Muscle of arm (tissue), 12 donors: ENCODE data around the gene ISCA2. TPM values are rescaled to one million over a fixed set of nuclear protein-coding genes. Genes with fewer than 3 reads are reported as not detected.

ENCODE experiments used
- DNase-seq: peaks from one replicate; pipeline ENCODE4 v3.0.0-alpha.2; 2013
- polyA plus RNA-seq, 12 donors: library from polyadenylated mRNA; unstranded; fragments of 120-200 nt; gene quantifications; one replicate each; pipeline ENCODE4 v1.2.1, GENCODE V29; 2013; ENCODE audit not compliant: insufficient read length in 12 of 12

The ISCA2 gene
- polyA plus RNA-seq, 12 donors, result 18.4 to 39.8 (median 24.3) TPM; not detected in 1

DNA sequence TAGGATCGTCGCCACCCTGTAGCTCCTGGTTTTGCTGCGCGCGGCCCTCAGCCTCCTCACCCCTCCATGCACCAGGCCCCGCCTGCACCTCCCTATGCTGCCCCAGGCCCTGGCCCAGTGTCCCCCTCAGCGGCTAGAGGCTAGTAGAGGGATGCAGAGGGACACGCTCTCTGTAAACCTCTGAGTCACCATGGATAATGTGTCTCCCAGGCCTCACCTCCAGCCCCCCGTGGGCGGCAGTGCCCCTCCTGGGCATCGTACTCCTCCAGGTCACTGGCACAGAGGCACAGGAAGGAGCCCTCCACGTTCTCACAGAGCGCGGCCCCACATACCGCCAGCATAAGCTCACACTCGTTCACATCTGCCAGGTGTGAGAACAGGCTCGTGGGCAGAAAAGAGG, 12.3 kb downstream of the ISCA2 start:
- DNase-seq, result no peak

DNA sequence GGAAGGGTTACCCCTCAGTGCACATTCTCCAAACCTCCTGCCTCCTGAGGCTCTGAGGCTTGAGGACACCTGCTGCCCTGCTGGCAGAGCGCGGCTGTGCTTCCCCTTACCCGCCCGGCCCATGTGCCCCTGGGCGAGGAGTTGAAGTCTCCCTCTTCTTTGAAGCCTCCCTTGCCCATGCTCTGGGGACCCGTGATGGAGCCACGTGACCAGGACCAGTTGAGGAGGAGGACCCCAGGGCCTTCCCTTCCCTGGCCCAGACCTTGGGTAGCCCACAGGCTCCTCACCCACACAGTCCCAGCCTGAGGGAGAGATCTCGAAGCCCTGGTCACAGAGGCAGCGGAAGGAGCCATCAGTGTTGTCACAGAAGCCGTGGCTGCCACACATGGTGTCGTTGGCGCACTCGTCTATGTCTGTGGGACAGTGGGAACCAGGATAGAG, 12.9 kb downstream of the ISCA2 start:
- no peak for DNase-seq

DNA sequence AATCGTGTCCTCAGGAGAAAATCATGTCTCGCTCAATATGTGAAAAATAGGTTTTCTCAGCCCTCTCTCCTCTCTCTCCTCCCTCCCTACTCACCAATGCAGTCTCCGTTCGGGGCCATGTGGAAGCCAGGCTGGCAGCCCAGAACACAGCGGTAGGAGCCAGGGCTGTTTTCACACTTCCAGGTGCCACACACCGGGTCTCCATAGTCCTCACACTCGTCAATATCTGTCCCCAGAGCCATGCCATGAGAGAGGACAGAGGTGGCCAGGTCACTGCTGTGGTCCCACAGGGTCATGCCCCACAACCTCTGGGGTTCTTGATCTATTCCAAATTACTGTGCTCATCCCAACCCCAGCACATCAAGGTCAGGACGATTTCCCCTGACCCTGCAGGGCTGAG, 13.5 kb downstream of the ISCA2 start:
- no peak for DNase-seq

DNA sequence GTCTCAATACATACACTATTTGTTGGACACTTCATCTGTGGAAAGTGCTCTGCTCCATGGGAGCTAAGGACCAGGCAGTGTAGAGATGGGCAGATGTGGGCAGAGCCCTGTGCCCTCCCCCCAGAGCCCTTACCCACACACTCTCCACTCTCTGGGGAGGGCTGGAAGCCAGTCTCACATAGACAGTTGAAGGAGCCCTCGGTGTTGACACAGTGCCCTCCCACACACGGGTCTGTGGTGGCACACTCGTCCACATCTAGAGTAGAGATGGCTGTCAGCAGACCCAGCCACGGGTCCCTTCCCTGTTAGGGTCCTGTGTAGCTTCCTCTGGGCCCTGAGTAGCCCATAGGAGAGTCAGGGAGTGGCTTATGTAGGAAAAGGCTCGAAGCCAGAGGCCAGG, 14.3 kb downstream of the ISCA2 start:
- no peak for DNase-seq

DNA sequence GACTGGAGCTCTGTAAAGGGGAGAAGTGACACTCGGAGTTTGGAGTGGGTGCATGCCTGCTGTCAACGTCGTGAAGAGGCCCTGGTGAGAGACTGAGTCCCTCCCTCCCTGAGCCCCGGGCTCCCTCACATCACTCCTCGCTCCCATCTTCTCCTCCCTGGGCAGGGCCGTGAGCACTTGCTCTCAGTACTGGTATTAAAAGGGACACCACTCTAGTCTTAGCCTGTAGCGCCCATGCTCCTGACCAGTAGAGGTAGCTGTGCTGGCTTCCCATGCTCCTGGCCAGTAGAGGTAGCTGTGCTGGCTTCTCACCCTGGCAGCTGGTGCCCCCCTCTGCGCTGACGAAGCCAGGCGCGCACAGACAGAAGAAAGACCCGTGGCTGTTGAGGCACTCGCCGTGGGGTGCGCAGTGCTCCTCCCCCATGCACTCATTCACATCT, 14.7 kb downstream of the ISCA2 start:
- DNase-seq, result no peak

DNA sequence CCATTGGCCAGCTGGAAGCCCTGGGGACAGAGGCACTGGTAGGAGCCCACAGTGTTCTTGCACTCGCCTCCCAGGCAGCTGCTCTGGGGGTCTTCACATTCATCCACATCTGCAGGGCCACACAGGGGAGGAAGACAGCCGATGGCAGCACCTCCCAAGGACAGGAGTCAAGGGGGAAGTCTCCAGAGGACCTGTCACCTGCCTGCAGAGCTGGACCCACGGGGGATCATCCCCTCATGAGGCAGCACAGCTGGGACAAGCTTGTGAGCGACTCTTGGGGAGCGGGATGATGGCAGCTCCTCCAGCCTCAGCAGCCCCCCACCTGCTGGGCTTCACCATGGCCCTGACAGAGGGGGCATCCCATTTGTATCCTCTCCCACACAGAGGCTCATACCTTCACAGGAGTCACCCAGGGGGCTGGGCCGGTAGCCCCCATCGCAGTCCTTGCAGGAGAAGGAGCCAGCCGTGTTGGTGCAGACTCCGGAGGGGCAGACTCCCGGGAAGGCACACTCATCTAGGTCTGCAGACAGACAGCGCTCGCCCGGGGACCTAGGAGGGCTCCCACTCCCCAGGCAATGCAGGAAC, 15.4 kb downstream of the ISCA2 start:
- no peak for DNase-seq

DNA sequence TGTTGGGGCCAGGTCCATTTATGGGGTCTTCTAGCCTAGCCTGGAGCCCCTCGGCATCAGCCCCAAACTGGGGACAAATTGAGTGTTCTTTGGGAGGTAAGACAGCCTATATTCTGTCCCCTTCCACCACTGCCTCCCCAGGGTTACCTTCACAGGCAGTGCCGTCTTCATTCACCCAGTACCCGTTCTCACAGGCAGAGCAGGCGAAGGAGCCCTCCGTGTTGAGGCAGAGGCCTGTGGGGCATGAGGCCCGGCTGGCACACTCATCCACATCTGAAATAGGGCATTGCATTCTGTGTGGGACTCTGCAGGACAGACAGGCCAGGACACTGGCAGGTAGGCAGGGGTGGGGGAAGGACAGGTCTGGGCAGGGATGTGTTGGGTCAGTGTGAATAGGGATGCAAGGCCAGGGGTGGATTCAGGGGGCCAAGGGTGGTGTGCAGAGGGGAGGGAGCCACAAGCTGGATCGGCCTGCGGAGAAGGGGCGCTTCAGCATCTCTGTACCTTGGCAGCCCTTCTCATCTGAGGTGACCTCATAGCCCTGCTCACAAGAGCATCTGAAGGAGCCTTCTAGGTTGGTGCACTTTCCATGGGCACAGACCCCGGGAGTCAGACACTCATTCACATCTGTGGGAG, 16.1 kb downstream of the ISCA2 start:
- no peak for DNase-seq

DNA sequence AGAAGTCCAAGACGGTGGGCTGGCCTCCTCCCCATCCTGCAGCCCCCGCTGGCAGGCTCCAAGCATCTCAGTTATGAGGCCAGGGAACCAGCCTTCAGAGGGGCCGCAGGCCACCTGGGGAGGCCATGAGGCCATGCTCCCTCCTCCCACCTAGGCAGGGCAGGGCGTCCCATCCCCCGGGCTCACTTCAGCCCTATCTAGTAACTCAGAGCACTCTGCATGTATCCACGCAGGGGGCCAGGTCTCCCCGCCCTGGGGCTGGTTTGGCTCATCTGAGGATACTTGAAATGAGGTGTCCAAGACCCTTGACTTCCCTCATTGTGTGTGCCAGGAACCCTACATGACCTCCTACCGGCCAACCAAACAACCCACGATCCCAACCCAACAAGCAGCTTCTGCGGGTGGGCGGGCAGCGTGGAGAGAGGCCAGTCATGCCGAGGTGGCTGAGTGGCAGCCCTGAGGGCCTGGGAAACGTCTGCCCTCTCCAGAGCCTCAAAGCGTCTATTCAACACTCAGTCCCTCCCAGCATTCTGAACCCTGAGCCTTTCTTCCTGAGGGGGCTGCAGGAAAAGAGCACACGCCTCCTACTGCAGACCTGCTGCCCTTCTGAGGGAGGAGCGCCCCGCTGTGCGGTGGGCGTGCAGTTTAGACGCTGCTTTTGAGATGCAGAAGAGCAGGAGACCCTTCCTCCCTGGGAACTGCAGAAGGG, 16.8 kb downstream of the ISCA2 start:
- DNase-seq, result no peak

DNA sequence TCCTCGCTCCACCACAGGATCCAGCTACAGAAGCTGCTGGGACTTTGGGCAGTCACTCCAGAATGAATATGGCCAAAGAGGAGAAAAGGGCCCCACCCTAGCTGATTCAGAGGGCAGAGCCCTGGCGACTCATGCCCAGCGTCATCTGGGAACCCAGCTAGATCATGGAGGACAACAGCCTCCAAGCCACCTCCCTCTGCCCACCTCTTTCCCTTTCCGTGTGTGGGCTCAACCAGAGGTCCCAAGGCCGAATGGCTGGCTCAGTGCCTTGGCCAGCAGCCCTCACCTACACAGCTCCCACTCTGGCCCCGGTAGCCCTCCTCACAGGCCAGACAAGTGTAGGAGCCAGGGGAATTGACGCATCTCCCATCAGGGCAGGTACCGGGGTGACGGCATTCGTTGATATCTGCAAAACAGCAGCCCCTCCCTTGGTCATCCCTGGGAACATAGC, 17.4 kb downstream of the ISCA2 start:
- DNase-seq, result no peak

DNA sequence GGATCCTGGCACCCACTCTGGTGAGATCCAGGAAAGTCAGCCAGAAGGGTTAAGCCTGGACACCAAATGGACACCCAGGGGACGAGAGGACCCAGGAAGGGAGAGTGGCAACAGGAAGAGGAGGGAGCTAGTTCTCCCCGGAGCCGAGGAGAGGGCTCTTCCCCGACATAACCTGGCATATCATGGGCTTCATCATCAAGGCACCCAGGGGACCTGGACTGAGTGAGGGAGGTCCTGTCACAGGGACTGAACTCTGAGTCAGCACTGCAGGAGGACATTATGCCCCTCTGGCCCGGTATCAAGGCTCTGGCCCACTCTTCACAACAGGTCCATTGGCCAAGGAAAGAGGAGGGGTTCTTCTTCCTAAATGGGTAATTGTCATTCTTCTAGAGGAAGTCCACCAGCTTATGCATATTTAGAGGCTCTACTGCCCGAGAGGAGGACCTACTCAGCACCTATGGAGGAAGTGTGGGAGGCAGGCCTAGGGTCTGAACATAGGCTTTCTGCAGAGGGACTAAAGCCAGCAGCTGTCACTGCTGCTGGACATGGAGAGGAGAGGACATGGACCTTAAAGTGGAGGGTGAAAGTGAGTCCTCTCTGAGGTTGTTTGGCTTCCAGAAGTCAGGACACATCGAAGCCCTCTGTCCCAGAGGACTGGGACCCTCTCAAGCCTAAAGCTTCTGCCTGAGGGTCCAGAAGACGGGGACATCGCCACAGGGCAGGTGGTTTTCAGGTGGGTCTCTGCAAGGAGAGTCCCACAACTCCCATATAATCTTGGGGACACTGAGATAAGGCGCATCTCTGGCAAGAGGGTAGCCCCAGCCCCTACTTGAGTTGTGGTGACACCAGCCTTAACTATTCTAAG, 18.6 kb downstream of the ISCA2 start:
- DNase-seq, result no peak

DNA sequence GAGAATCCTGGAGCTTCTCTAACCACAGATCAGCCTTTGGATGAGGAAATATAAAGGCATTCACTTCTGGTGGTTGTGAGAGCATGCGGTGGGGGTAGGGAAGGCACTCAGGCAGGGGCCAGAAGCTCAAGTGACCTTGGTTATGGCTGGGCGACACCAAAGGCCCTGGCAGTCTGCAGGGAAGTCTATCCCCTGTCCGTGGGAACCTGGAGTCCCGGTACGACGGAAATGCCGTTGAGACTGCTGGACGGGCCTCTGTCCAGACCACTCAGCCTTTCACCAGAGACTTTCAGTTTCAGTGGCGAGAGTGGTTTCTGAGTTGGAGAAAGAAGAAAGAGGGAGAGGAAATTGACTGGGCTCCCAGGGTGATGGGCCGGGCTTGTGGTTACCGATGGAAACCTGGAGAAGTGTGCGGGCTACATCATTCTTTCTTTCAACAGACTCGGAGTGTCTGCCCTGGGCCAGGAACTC, 20.9 kb downstream of the ISCA2 start:
- no peak for DNase-seq

DNA sequence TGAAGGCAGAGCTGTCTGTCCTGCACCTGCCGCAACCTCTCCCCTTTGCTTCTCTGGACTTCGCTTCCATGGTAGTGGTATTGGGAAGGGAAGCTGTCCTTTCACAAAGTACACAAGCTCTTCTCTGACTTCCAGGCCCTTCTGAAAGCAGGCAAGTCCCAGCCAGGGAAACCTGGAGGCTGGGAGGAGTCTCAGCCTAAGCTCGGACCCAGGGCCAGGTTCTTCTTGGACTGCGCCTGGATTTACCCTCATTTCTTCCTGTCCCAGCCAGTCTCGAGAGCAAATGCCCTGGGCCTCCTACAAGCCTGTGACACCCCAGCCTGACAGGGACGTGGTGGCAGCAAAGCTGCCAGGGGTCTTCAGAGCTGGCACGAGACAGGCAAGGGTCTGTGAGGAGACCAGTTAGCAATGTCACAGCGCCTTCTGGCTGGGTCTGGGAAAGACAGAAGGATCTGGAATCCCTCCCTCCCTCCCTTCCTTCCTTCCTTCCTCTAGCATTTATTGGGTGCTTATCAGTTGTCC, 22.4 kb downstream of the ISCA2 start:
- DNase-seq, result no peak

DNA sequence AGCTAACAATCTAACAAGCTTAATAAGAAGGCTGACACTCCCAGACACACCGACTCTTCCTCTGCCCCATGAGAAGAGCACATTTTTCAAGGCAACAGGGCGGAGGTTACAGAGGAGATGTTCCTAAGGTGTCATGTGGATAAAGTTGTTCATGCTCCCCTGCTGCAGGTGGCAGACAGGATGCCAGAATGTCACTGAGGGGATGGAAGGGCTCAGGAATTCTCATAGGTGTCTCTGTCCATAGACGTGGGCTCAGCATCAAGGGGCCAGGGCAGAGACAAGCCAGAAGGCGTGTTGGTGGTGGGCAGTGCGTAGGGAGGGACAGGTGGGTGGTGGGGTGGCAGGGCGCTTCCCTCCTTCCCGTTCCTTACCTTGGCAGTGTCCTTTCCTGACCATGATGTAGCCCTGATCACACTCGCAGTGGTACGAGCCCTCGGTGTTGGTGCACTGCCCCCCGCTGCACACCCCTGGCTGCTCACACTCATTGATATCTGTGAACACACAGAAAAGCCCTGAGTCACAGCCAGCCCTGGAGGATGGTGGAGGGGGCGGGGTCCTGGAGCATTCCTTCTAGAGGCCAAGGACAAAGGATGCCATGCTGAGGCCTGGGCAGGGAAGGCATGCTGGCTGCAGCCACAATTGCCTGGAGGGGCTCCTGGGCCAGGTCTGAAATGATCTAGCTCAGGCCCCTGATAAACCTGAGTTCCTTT, 23.0 kb downstream of the ISCA2 start:
- DNase-seq, result no peak

DNA sequence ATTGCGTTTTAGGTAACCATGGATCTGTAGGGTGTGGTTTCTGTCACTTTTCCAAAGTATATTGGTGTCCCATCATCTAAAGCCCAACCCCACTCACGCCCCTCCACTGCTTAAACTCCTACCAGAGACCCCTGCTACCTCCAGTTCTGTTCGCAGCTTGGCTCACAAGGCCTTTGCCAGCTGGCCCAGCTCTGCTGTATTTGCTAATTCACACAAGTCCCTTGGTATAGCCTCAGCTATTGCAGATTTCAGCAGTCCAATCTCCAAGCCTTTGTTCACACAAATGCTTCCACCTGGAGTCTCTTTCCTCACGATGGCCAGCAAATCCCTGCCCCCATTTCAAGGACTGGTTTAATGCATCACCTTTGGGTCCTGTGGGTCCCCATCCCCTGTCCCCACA, 24.2 kb downstream of the ISCA2 start:
- DNase-seq, result no peak

DNA sequence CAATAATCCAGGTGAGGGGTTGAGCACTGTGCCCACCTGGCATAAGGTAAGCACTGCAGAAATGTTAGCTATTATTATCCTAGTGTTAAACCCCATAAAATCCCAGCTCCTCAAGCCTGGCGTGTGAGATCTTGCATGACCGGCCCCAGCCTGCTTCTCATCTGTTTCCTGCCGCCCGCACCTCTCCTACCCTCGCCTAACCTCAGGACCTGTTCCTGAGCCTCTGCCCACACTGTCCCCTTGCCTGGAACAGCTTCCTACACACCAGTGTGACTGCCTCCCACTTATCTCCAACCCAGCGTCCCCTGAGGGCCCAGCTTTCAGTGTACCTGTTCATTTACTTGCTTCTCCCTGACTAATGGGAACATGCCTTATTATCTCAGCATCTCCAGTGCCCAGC, 24.7 kb downstream of the ISCA2 start:
- DNase-seq, result no peak

DNA sequence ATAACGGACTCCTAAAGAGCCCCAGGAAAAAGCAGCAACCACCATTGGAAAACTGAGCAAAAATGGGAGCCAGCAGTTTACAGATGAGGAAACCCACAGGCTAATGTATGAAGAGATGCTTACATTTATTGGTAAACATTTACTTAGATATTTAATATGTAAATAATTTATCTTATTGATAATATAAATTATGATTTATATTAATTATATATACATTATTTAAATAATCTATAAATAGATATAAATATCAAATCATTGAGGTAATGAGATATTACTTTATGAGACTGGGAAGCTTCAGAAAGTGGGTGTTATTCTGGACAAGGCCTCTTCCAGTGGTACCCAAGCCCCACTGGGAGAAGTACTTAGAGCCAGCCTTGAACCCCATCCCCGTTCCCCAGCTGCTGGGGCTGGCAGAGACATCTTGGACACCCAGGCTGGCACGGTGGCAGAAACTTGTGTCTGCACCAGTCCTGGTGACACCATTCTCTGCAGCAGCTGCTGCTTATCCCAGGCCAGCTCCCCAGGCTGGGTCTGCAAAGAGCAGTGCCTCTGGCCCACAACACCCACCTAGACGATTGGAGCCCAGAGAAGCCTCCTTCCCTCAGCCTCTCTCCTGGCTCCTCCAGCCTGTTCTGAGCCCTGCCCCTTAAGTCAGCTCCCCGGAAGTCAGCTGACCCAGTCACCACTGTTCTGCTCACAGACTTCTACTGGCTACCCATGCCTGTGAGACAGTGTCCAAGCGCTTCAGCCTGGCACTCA, 25.9 kb downstream of the ISCA2 start:
- DNase-seq, result no peak

DNA sequence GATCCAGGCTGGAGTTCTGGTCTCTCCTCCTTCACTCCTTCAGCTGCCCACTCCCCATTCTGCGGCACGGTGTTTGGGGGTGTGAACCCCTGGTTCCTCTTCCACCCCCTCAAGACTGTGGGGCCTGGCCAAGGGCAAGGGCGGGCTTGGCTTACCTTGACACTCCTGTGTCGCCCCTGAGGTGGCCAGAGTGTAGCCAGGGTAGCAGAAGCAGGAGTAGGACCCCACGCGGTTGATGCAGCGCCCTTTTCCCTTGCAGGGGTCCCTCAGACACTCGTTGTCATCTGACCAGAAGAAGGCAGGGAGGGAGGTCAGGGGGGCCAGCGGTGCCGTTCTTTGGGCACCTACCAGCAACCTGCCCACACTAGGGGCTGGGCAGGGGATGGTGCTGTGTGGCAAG, 28.2 kb downstream of the ISCA2 start:
- DNase-seq, result no peak

DNA sequence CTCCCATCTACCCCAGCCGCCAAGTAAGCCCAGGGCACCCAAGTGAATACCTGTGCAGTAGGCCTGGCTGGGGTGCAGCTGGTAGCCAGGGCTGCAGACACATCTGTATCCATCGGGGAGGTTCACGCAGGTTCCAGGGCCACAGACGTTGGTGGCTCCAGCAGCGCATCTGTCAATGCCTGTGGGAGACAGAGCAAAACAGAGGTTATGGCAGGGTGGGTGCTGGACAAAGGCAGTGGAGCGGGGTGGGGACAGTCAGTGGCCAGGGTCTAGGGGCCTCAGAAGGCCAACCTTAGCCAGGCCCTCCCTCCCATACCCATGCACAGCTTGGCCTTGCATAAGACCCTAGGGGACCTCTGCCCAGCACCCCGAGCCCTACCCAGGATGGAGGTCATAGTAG, 29.2 kb downstream of the ISCA2 start:
- DNase-seq, result no peak

DNA sequence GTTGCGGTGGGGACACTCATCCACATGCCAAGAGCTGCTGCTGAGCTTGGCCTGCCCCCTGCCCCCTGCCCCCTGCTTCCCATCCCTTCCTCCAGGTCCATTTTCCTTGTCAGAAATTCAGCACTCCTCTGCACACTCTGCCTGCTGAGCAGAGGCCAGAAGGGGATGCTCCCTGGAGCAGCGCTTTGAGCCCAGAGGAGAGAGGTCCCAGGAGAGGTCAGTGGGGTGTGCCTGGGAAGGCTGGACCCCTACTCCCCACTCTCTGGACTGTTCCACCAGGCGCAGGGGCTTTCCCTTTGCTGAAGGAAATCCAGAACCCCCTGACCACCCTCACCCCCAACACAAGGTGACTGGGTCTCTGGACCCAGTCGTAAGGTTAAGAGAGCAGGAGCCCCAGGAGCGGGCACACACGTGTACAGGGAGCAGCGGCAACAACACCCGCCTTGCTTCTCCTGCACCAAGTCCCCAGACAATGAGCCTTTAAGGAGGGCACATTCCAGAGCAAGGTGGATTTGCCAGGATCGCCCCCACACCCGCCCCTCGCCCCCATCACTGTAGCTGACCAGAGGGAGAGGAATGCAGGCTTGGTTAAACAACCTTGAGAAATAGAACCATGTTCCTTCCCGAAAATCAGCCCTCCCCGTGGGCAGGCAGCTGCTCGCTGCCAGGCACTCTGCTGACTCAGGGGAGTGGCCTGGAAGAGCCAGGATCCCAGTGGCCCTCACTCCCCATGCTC, 30.7 kb downstream of the ISCA2 start:
- DNase-seq, result no peak

DNA sequence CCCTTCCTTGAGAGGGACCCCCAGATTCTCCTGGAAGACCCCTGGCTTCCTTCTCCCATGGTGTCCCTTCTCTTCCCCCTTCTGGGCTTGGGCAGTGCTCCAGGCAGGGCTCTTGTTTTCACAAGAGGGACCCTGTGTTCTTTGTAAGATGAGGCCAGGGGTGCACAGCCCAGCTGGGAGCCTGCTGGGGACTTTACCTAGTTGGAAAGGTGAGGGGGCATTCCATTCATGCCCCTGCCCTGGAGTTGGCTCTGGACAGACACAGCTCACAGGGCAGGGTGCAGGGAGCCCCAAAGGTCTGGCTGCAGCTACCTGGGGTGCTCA, 31.2 kb downstream of the ISCA2 start:
- no peak for DNase-seq
